Tibial nerve (tissue), 3 donors: Measurements from ENCODE around the gene INPP5A.

ENCODE experiments used
- POLR2A ChIP-seq, 2 donors: fragments of 450-650 bp; IDR thresholded peaks; one replicate each; pipeline ENCODE4 v1.6.1; 2017; ENCODE audit warnings: antibody characterized with exemption in 2 of 2, mild to moderate bottlenecking in 2 of 2, moderate library complexity in 2 of 2
- TF ChIP-seq, protein P1 (sequence below), 5 experiments: fragments of 200-600 bp in 3 of 5; fragments of 450-650 bp in 2 of 5; sonication (generic) in 3 of 5; IDR thresholded peaks; one replicate each; pipeline ENCODE4 v1.5.1; 2016 to 2019; ENCODE audit warnings: antibody characterized with exemption in 5 of 5, mild to moderate bottlenecking in 3 of 5, moderate library complexity in 2 of 5

DNA sequence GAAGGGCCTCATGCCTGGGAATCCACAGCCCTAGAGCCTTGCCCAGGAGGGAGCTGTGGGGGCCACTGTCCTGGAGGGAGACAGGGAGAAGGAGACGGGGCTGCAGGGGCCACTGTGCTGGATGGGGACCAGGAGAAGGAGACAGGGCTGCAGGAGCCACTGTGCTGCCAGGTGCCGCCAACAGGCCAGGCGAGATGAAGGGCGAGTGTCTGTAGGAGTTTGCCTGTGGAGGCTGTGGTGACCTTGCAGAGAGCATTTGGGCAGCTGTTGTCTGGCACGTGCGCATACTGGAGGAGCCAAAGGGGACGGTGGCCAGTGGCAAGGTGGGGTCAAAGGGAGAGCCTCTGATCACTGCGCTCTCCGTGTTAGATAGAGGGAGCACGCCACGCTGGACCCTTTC is 169.1 kb downstream of the INPP5A start:
- TF ChIP-seq, protein P1, sequence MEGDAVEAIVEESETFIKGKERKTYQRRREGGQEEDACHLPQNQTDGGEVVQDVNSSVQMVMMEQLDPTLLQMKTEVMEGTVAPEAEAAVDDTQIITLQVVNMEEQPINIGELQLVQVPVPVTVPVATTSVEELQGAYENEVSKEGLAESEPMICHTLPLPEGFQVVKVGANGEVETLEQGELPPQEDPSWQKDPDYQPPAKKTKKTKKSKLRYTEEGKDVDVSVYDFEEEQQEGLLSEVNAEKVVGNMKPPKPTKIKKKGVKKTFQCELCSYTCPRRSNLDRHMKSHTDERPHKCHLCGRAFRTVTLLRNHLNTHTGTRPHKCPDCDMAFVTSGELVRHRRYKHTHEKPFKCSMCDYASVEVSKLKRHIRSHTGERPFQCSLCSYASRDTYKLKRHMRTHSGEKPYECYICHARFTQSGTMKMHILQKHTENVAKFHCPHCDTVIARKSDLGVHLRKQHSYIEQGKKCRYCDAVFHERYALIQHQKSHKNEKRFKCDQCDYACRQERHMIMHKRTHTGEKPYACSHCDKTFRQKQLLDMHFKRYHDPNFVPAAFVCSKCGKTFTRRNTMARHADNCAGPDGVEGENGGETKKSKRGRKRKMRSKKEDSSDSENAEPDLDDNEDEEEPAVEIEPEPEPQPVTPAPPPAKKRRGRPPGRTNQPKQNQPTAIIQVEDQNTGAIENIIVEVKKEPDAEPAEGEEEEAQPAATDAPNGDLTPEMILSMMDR (IDR thresholded peaks at IDR 0.05) = no peak
- TF ChIP-seq POLR2A (IDR thresholded peaks at IDR 0.05) = no peak
